Astrocyte (in vitro differentiated cells and primary cell): ENCODE data around the gene TEX51. TPM values are rescaled to one million over a fixed set of nuclear protein-coding genes. Genes with fewer than 3 reads are reported as not detected.

ENCODE experiments used
- DNase-seq: peaks from one replicate; pipeline ENCODE4 v3.0.0-alpha.2; 2010; ENCODE audit warnings: low read depth
- FAIRE-seq: peaks from 2 replicates; lab custom pipeline; 2011; peaks lifted over from hg19 to GRCh38; lab: Jason Lieb, UNC
- H2AFZ ChIP-seq: 2 replicates; pipeline ENCODE4 v1.6.0; 2012; ENCODE audit warnings: low read depth, low read length, inconsistent platforms
- H3K27ac ChIP-seq: 2 replicates; pipeline ENCODE4 v1.5.1; 2011; ENCODE audit warnings: low read depth, low read length, inconsistent platforms
- H3K27me3 ChIP-seq: 2 replicates; pipeline ENCODE4 v1.6.0; 2011; ENCODE audit warnings: low read length, inconsistent platforms; ENCODE audit not compliant: insufficient read depth
- H3K36me3 ChIP-seq: 2 replicates; pipeline ENCODE4 v1.5.1; 2011; ENCODE audit warnings: low read length, inconsistent platforms; ENCODE audit not compliant: insufficient read depth
- H3K4me1 ChIP-seq: 2 replicates; pipeline ENCODE4 v1.5.1; 2011; ENCODE audit warnings: low read length, inconsistent platforms; ENCODE audit not compliant: insufficient read depth
- H3K4me2 ChIP-seq: 2 replicates; pipeline ENCODE4 v1.6.0; 2012; ENCODE audit warnings: low read length, inconsistent platforms
- H3K4me3 ChIP-seq: 2 replicates; pipeline ENCODE4 v1.5.1; 2011; ENCODE audit warnings: low read depth, mild to moderate bottlenecking, low read length, inconsistent platforms; ENCODE audit not compliant: insufficient read depth
- H3K79me2 ChIP-seq: 2 replicates; pipeline ENCODE4 v1.6.0; 2012; ENCODE audit warnings: mild to moderate bottlenecking, low read length, inconsistent platforms; ENCODE audit not compliant: insufficient read depth
- H3K9ac ChIP-seq: 2 replicates; pipeline ENCODE4 v1.6.0; 2012; ENCODE audit warnings: mild to moderate bottlenecking, low read length, inconsistent platforms
- H3K9me3 ChIP-seq: 2 replicates; pipeline ENCODE4 v1.5.1; 2012; ENCODE audit warnings: low read depth, mild to moderate bottlenecking, low read length, inconsistent platforms; ENCODE audit not compliant: insufficient read depth
- H4K20me1 ChIP-seq: 2 replicates; pipeline ENCODE4 v1.6.0; 2012; ENCODE audit warnings: low read length, inconsistent platforms; ENCODE audit not compliant: insufficient read depth
- H3K27ac Mint-ChIP-seq: one replicate; pipeline ENCODE4 v1.8.0; 2021; ENCODE audit warnings: mild to moderate bottlenecking, mixed read lengths; ENCODE audit not compliant: unreplicated experiment
- H3K27me3 Mint-ChIP-seq: one replicate; pipeline ENCODE4 v1.8.0; 2021; ENCODE audit warnings: low read depth, mixed read lengths; ENCODE audit not compliant: unreplicated experiment
- H3K36me3 Mint-ChIP-seq: one replicate; pipeline ENCODE4 v1.8.0; 2021; ENCODE audit warnings: low read depth, mixed read lengths; ENCODE audit not compliant: unreplicated experiment
- H3K4me1 Mint-ChIP-seq: one replicate; pipeline ENCODE4 v1.8.0; 2021; ENCODE audit warnings: low read depth, mixed read lengths; ENCODE audit not compliant: unreplicated experiment
- H3K4me3 Mint-ChIP-seq: one replicate; pipeline ENCODE4 v1.8.0; 2021; ENCODE audit warnings: mild to moderate bottlenecking, moderate library complexity, mixed read lengths; ENCODE audit not compliant: unreplicated experiment
- H3K9me3 Mint-ChIP-seq: one replicate; pipeline ENCODE4 v1.8.0; 2021; ENCODE audit warnings: mild to moderate bottlenecking, mixed read lengths; ENCODE audit not compliant: unreplicated experiment
- CTCF ChIP-seq: IDR thresholded peaks from 2 replicates; pipeline ENCODE4 v1.5.1; 2011; ENCODE audit warnings: low read depth, mild to moderate bottlenecking, inconsistent platforms, low read length, moderate library complexity; ENCODE audit not compliant: insufficient read depth
- EZH2 ChIP-seq: IDR thresholded peaks from 2 replicates; pipeline ENCODE4 v1.6.1; 2012; ENCODE audit warnings: mild to moderate bottlenecking, low read length, inconsistent platforms; ENCODE audit not compliant: insufficient read depth
- total RNA-seq: library from RNA; stranded (reverse); gene quantifications from 2 replicates; pipeline ENCODE4 v1.2.1, GENCODE V29; 2021

TEX51 gene
- total RNA-seq, 1 donor from 2014 or later = not detected

GRCh38 chr2:126880817-126881216 is 17.9 kb upstream of the TEX51 start:
- H3K36me3 ChIP-seq = no peaks in the 10 kb centered on the region
- no peak for FAIRE-seq
- no peaks in the 10 kb centered on the region for H3K79me2 ChIP-seq
- H3K4me3 Mint-ChIP-seq = no peak overlapping the region
- H3K4me3 ChIP-seq = no peak overlapping the region
- no peaks in the 10 kb centered on the region for H3K36me3 Mint-ChIP-seq
- H3K9me3 ChIP-seq = peaks cover 10% of the 10 kb centered on the region
- no peaks in the 10 kb centered on the region for H3K9me3 Mint-ChIP-seq
- no peaks in the 10 kb centered on the region for H4K20me1 ChIP-seq
- no peak for TF ChIP-seq CTCF
- TF ChIP-seq EZH2 = no peak
- H3K27me3 Mint-ChIP-seq = peaks cover 15% of the 10 kb centered on the region
- H3K27ac Mint-ChIP-seq = no peak overlapping the region
- no peak for DNase-seq
- H2AFZ ChIP-seq = no peak overlapping the region
- H3K4me1 ChIP-seq = no peaks in the 10 kb centered on the region
- no peak overlapping the region for H3K27ac ChIP-seq
- no peak overlapping the region for H3K9ac ChIP-seq
- H3K27me3 ChIP-seq = no peaks in the 10 kb centered on the region
- H3K4me2 ChIP-seq = no peak overlapping the region
- no peaks in the 10 kb centered on the region for H3K4me1 Mint-ChIP-seq

- Mint-ChIP-seq H3K27me3 (peaks cover 14% of the 10 kb centered on the region), H3K4me3 (no peak overlapping the region), H3K36me3 (no peaks in the 10 kb centered on the region), H3K27ac (no peak overlapping the region), H3K9me3 (no peaks in the 10 kb centered on the region), H3K4me1 (no peaks in the 10 kb centered on the region)
- peaks cover 6% of the 10 kb centered on the region for H3K4me1 ChIP-seq
- TF ChIP-seq EZH2 (no peak), CTCF (no peak)
- no peaks in the 10 kb centered on the region for H3K27me3 ChIP-seq
- H3K27ac ChIP-seq = no peak overlapping the region
- DNase-seq (no peak), FAIRE-seq (no peak)
- peaks cover 10% of the 10 kb centered on the region for H3K9me3 ChIP-seq
- no peak overlapping the region for H3K4me3 ChIP-seq
- H3K4me2 ChIP-seq = no peak overlapping the region
- H3K36me3 ChIP-seq = no peaks in the 10 kb centered on the region
- no peaks in the 10 kb centered on the region for H4K20me1 ChIP-seq
- H3K79me2 ChIP-seq = no peaks in the 10 kb centered on the region
- H3K9ac ChIP-seq = no peak overlapping the region
- no peak overlapping the region for H2AFZ ChIP-seq
Measured at GRCh38 chr2:126881591-126881990, 17.1 kb upstream of the TEX51 start.

- Mint-ChIP-seq H3K4me3 (no peak overlapping the region), H3K9me3 (no peaks in the 10 kb centered on the region), H3K36me3 (no peaks in the 10 kb centered on the region), H3K27me3 (peaks cover 13% of the 10 kb centered on the region), H3K4me1 (no peaks in the 10 kb centered on the region), H3K27ac (no peak overlapping the region)
- peaks cover 6% of the 10 kb centered on the region for H3K4me1 ChIP-seq
- no peaks in the 10 kb centered on the region for H3K36me3 ChIP-seq
- no peaks in the 10 kb centered on the region for H4K20me1 ChIP-seq
- H3K27ac ChIP-seq = no peak overlapping the region
- no peaks in the 10 kb centered on the region for H3K79me2 ChIP-seq
- FAIRE-seq (no peak), DNase-seq (no peak)
- no peak overlapping the region for H2AFZ ChIP-seq
- no peak overlapping the region for H3K4me2 ChIP-seq
- no peaks in the 10 kb centered on the region for H3K27me3 ChIP-seq
- H3K9me3 ChIP-seq = peaks cover 10% of the 10 kb centered on the region
- TF ChIP-seq CTCF (no peak), EZH2 (no peak)
- H3K4me3 ChIP-seq = no peak overlapping the region
- no peak overlapping the region for H3K9ac ChIP-seq
Measured at GRCh38 chr2:126882181-126882580, 16.5 kb upstream of the TEX51 start.
